GM23338 (cell line): ENCODE data around the gene CFAP58. TPM values are rescaled to one million over a fixed set of nuclear protein-coding genes. Genes with fewer than 3 reads are reported as not detected.

Experiments used
- ATAC-seq: fragments of 200-7000 bp; cut with Tn5 transposase; 3 replicates; pipeline ENCODE4 v1.9.1; 2020
- DNase-seq: peaks from one replicate; pipeline ENCODE4 v3.0.0-alpha.2; 2015; ENCODE audit warnings: low spot score
- H2AFZ ChIP-seq: fragments of 200-600 bp; sonication (generic); 2 replicates; pipeline ENCODE4 v1.8.0; 2016; ENCODE audit warnings: antibody characterized with exemption, mild to moderate bottlenecking, moderate library complexity
- H3F3A ChIP-seq: fragments of 200-600 bp; sonication (generic); replicated peaks from 2 replicates; pipeline ENCODE4 v1.8.0; 2017; ENCODE audit warnings: antibody characterized with exemption, mixed run types, low read depth
- H3K27ac ChIP-seq: fragments of 200-600 bp; sonication (generic); 2 replicates; pipeline ENCODE4 v1.6.1; 2016; ENCODE audit warnings: low read depth
- H3K27me3 ChIP-seq: fragments of 200-600 bp; sonication (generic); 2 replicates; pipeline ENCODE4 v1.8.0; 2016; ENCODE audit warnings: mild to moderate bottlenecking, mixed run types, moderate library complexity; ENCODE audit not compliant: insufficient read depth
- H3K36me3 ChIP-seq: fragments of 200-600 bp; sonication (generic); 2 replicates; pipeline ENCODE4 v1.8.0; 2016; ENCODE audit warnings: mild to moderate bottlenecking; ENCODE audit not compliant: insufficient read depth
- H3K4me1 ChIP-seq: fragments of 200-600 bp; sonication (generic); 2 replicates; pipeline ENCODE4 v1.8.0; 2016; ENCODE audit warnings: mild to moderate bottlenecking, moderate library complexity; ENCODE audit not compliant: insufficient read depth
- H3K4me2 ChIP-seq: fragments of 200-600 bp; sonication (generic); 2 replicates; pipeline ENCODE4 v1.7.1; 2017; ENCODE audit warnings: mixed run types
- H3K4me3 ChIP-seq: fragments of 200-600 bp; sonication (generic); 2 replicates; pipeline ENCODE4 v1.6.1; 2016; ENCODE audit warnings: mixed run types
- H3K79me2 ChIP-seq: fragments of 200-600 bp; sonication (generic); replicated peaks from 2 replicates; pipeline ENCODE4 v1.8.0; 2017; ENCODE audit warnings: mild to moderate bottlenecking; ENCODE audit not compliant: insufficient read depth
- H3K9me2 ChIP-seq: fragments of 200-600 bp; sonication (generic); 2 replicates; pipeline ENCODE4 v1.8.0; 2017; ENCODE audit not compliant: insufficient read depth
- H4K20me1 ChIP-seq: fragments of 200-600 bp; sonication (generic); replicated peaks from 2 replicates; pipeline ENCODE4 v1.8.0; 2017; ENCODE audit warnings: mild to moderate bottlenecking; ENCODE audit not compliant: insufficient read depth
- H3K27ac Mint-ChIP-seq: 2 replicates; pipeline ENCODE4 v1.8.0; 2020; ENCODE audit warnings: inconsistent platforms, mild to moderate bottlenecking, moderate library complexity, mixed read lengths
- H3K27me3 Mint-ChIP-seq: 3 replicates; pipeline ENCODE4 v1.8.0; 2022; ENCODE audit warnings: low read depth, mild to moderate bottlenecking, moderate library complexity, mixed read lengths, inconsistent platforms; ENCODE audit not compliant: insufficient read depth, poor library complexity
- H3K36me3 Mint-ChIP-seq: 3 replicates; pipeline ENCODE4 v1.8.0; 2021; ENCODE audit warnings: low read depth, mild to moderate bottlenecking, inconsistent platforms, moderate library complexity, mixed read lengths
- H3K4me1 Mint-ChIP-seq: 3 replicates; pipeline ENCODE4 v1.8.0; 2020; ENCODE audit warnings: mild to moderate bottlenecking, inconsistent platforms, mixed read lengths
- H3K4me3 Mint-ChIP-seq: 3 replicates; pipeline ENCODE4 v1.8.0; 2021; ENCODE audit warnings: moderate library complexity, mild to moderate bottlenecking, inconsistent platforms, mixed read lengths
- H3K9me3 Mint-ChIP-seq: 3 replicates; pipeline ENCODE4 v1.8.0; 2020; ENCODE audit warnings: moderate library complexity, mild to moderate bottlenecking, inconsistent platforms, mixed read lengths
- NANOG ChIP-seq: IDR thresholded peaks from 2 replicates; pipeline ENCODE4 v1.6.1; 2016; ENCODE audit warnings: antibody characterized with exemption, borderline replicate concordance
- ZNF114 ChIP-seq: fragments of 250-450 bp; sonication (Bioruptor Pico); IDR thresholded peaks from 2 replicates; pipeline ENCODE4 v1.5.0; 2020; ENCODE audit warnings: mild to moderate bottlenecking, moderate library complexity
- ZNF331 ChIP-seq: fragments of 250-450 bp; sonication (Bioruptor Pico); IDR thresholded peaks from 2 replicates; pipeline ENCODE4 v1.5.0; 2020; ENCODE audit warnings: low read depth, mild to moderate bottlenecking, moderate library complexity
- polyA plus RNA-seq: library from polyadenylated mRNA; unstranded; fragments of >200 nt; fragmentation: Nextera tagmentation; extraction: Ambion mirVana; gene quantifications from 2 replicates; pipeline ENCODE4 v1.2.1, GENCODE V29; 2016
- total RNA-seq: library from RNA; depleted of rRNA; stranded (reverse); fragments of >200 nt; shearing (Covaris generic); gene quantifications from 2 replicates; pipeline ENCODE4 v1.2.3, GENCODE V29; 2014
- TF ChIP-seq, protein P1 (sequence below): fragments of 250-450 bp; sonication (Bioruptor Pico); IDR thresholded peaks from 2 replicates; pipeline ENCODE4 v1.5.0; 2020; ENCODE audit warnings: mild to moderate bottlenecking, moderate library complexity
- TF ChIP-seq, protein P2 (sequence below), 2 experiments: fragments of 200-600 bp in 1 of 2; sonication (generic) in 1 of 2; conservative IDR thresholded peaks; 2 replicates each; pipeline versions ENCODE4 v1.5.1 to v1.6.1; 2016 to 2017; ENCODE audit warnings: antibody characterized with exemption in 2 of 2, low read depth in 2 of 2, mild to moderate bottlenecking in 2 of 2, moderate library complexity in 1 of 2

CFAP58 gene
- total and polyA plus RNA-seq, 2 experiments from 2014 or later, result 0.63 to 0.89 TPM

DNA sequence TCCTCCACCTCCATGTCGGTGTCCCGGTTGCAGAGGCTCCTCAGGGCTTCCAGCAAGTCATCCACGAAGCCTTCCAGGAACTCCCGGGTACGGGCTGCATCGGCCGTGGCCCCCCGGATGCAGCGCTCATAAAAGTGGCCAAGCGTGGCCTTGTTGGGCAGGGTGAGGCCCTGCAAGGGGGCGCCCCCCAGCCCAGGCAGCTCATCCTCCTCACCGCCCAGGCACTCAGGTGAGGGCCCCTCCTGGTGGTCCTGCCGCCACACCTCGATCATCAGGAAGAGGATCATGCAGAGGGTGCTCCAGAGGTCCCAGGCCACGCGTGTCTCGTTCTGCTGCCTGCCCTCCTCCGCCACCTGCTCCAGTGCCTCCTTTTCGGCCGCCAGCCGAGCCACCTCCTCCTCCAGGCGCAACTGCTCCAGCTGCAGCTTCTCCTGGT lies 38.1 kb upstream of the CFAP58 start:
- Histone ChIP-seq H3F3A (no peaks in the 10 kb centered on the region), H3K36me3 (no peaks in the 10 kb centered on the region), H3K4me2 (no peak overlapping the region), H3K4me3 (no peak overlapping the region), H3K79me2 (peaks cover 42% of the 10 kb centered on the region), H3K27ac (no peak overlapping the region), H3K9me2 (no peaks in the 10 kb centered on the region), H3K4me1 (peaks cover 32% of the 10 kb centered on the region), H2AFZ (no peak overlapping the region), H3K27me3 (no peaks in the 10 kb centered on the region), H4K20me1 (peaks cover 23% of the 10 kb centered on the region)
- DNase-seq (no peak), ATAC-seq (no peak)
- peaks cover 37% of the 10 kb centered on the region for H3K4me1 Mint-ChIP-seq
- H3K4me3 Mint-ChIP-seq, result no peak overlapping the region
- H3K9me3 Mint-ChIP-seq, result no peaks in the 10 kb centered on the region; the same call in 2 of the 3 replicates
- peaks cover 13% of the 10 kb centered on the region for H3K27me3 Mint-ChIP-seq
- peaks cover 53% of the 10 kb centered on the region for H3K36me3 Mint-ChIP-seq
- TF ChIP-seq, protein P1, sequence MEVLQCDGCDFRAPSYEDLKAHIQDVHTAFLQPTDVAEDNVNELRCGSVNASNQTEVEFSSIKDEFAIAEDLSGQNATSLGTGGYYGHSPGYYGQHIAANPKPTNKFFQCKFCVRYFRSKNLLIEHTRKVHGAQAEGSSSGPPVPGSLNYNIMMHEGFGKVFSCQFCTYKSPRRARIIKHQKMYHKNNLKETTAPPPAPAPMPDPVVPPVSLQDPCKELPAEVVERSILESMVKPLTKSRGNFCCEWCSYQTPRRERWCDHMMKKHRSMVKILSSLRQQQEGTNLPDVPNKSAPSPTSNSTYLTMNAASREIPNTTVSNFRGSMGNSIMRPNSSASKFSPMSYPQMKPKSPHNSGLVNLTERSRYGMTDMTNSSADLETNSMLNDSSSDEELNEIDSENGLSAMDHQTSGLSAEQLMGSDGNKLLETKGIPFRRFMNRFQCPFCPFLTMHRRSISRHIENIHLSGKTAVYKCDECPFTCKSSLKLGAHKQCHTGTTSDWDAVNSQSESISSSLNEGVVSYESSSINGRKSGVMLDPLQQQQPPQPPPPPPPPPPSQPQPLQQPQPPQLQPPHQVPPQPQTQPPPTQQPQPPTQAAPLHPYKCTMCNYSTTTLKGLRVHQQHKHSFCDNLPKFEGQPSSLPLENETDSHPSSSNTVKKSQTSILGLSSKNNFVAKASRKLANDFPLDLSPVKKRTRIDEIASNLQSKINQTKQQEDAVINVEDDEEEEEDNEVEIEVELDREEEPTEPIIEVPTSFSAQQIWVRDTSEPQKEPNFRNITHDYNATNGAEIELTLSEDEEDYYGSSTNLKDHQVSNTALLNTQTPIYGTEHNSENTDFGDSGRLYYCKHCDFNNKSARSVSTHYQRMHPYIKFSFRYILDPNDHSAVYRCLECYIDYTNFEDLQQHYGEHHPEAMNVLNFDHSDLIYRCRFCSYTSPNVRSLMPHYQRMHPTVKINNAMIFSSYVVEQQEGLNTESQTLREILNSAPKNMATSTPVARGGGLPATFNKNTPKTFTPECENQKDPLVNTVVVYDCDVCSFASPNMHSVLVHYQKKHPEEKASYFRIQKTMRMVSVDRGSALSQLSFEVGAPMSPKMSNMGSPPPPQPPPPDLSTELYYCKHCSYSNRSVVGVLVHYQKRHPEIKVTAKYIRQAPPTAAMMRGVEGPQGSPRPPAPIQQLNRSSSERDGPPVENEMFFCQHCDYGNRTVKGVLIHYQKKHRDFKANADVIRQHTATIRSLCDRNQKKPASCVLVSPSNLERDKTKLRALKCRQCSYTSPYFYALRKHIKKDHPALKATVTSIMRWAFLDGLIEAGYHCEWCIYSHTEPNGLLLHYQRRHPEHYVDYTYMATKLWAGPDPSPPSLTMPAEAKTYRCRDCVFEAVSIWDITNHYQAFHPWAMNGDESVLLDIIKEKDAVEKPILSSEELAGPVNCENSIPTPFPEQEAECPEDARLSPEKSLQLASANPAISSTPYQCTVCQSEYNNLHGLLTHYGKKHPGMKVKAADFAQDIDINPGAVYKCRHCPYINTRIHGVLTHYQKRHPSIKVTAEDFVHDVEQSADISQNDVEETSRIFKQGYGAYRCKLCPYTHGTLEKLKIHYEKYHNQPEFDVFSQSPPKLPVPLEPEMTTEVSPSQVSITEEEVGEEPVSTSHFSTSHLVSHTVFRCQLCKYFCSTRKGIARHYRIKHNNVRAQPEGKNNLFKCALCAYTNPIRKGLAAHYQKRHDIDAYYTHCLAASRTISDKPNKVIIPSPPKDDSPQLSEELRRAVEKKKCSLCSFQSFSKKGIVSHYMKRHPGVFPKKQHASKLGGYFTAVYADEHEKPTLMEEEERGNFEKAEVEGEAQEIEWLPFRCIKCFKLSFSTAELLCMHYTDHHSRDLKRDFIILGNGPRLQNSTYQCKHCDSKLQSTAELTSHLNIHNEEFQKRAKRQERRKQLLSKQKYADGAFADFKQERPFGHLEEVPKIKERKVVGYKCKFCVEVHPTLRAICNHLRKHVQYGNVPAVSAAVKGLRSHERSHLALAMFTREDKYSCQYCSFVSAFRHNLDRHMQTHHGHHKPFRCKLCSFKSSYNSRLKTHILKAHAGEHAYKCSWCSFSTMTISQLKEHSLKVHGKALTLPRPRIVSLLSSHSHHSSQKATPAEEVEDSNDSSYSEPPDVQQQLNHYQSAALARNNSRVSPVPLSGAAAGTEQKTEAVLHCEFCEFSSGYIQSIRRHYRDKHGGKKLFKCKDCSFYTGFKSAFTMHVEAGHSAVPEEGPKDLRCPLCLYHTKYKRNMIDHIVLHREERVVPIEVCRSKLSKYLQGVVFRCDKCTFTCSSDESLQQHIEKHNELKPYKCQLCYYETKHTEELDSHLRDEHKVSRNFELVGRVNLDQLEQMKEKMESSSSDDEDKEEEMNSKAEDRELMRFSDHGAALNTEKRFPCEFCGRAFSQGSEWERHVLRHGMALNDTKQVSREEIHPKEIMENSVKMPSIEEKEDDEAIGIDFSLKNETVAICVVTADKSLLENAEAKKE, result no peak
- TF ChIP-seq ZNF331 (CRISPR knock-in tag) (no peak), ZNF114 (no peak), NANOG (no peak)
- TF ChIP-seq, protein P2, sequence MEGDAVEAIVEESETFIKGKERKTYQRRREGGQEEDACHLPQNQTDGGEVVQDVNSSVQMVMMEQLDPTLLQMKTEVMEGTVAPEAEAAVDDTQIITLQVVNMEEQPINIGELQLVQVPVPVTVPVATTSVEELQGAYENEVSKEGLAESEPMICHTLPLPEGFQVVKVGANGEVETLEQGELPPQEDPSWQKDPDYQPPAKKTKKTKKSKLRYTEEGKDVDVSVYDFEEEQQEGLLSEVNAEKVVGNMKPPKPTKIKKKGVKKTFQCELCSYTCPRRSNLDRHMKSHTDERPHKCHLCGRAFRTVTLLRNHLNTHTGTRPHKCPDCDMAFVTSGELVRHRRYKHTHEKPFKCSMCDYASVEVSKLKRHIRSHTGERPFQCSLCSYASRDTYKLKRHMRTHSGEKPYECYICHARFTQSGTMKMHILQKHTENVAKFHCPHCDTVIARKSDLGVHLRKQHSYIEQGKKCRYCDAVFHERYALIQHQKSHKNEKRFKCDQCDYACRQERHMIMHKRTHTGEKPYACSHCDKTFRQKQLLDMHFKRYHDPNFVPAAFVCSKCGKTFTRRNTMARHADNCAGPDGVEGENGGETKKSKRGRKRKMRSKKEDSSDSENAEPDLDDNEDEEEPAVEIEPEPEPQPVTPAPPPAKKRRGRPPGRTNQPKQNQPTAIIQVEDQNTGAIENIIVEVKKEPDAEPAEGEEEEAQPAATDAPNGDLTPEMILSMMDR (conservative IDR thresholded peaks at IDR 0.05; ENCODE audit: low read depth in 2 of 2), result no peak
- no peak overlapping the region for H3K27ac Mint-ChIP-seq
